NCI-H526 (cell line): ENCODE results near the gene SELENOO.

Experiments
- DNase-seq, 2 experiments: peaks; one replicate each; lab custom pipeline; 2025; lab: John Stamatoyannopoulos, UW

Gene SELENOO

GRCh38 chr22:50216684-50217520 lies 16.1 kb downstream of the SELENOO start:
- no peak for DNase-seq

GRCh38 chr22:50217543-50218152 lies 16.8 kb downstream of the SELENOO start:
- no peak for DNase-seq

- DNase-seq: no peak
Observed at GRCh38 chr22:50218153-50218995, 17.6 kb downstream of the SELENOO start.

- DNase-seq: peak in 1 of 2 experiments; percentile 77
Observed at GRCh38 chr22:50218996-50219727, 18.4 kb downstream of the SELENOO start.

- DNase-seq: no peak
Observed at GRCh38 chr22:50219800-50220602, 19.2 kb downstream of the SELENOO start.

- DNase-seq: no peak
Observed at GRCh38 chr22:50220603-50221409, 20.0 kb downstream of the SELENOO start.

GRCh38 chr22:50221410-50222300 lies 20.8 kb downstream of the SELENOO start:
- DNase-seq: no peak

GRCh38 chr22:50222508-50222907 lies 21.7 kb downstream of the SELENOO start:
- DNase-seq: no peak

GRCh38 chr22:50224071-50224470 lies 23.3 kb downstream of the SELENOO start:
- no peak for DNase-seq

- DNase-seq: no peak
Observed at GRCh38 chr22:50225200-50225969, 24.6 kb downstream of the SELENOO start.

- DNase-seq: no peak
Observed at GRCh38 chr22:50226063-50226874, 25.5 kb downstream of the SELENOO start.

- DNase-seq: no peak
Observed at GRCh38 chr22:50226875-50227165, 26.0 kb downstream of the SELENOO start.

GRCh38 chr22:50227579-50228215 lies 26.9 kb downstream of the SELENOO start:
- no peak for DNase-seq

- DNase-seq: no peak
Observed at GRCh38 chr22:50228366-50228765, 27.6 kb downstream of the SELENOO start.

- no peak for DNase-seq
Observed at GRCh38 chr22:50229370-50229769, 28.6 kb downstream of the SELENOO start.

GRCh38 chr22:50232481-50233151 lies 31.8 kb downstream of the SELENOO start:
- DNase-seq: no peak

GRCh38 chr22:50233223-50233622 lies 32.4 kb downstream of the SELENOO start:
- no peak for DNase-seq
